Erythroblast (primary cell): ENCODE data around the gene IFNA5.

Experiments used
- GATA1 ChIP-seq: IDR thresholded peaks from 2 replicates; pipeline ENCODE4 v1.6.1; 2011; ENCODE audit warnings: low read depth, mild to moderate bottlenecking, control low read depth, low read length, moderate library complexity
- POLR2A ChIP-seq: IDR thresholded peaks from 2 replicates; pipeline ENCODE4 v1.6.1; 2011; ENCODE audit warnings: mild to moderate bottlenecking, low read length

DNA sequence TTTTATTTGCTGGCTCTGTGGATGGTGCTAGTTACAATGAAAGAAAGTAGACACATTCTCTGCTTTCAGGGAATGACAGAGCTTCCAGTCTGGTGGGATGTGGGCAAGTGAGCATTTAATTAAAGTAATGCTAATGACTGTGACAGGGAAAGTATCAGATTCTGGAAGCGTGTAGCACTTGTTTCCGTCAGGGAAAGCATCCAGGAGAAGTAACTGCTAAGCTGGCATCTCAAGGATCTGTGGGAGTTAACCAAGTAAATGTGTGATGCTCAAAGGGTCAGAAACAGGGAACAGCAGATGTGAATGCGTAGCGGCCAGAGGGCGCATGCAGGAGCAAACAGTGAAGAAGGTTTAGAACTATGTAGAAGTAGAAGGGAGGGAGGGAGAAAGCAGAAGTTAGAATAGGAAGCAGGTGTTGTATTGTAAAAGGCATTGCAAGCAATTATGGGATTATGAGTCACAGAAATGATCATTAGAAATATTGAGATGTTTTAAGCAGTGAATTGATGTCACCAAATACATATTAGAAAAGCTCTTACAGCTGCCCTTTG, 17.9 kb upstream of the IFNA5 start:
- TF ChIP-seq POLR2A, result no peak
- TF ChIP-seq GATA1, result no peak
